ENCODE measurements around the gene ELL2.

Gene ELL2

GRCh38 chr5:95948631-95949030, 13.0 kb downstream of the ELL2 start:
- H3K27ac ChIP-seq = no peak overlapping the region
- TF ChIP-seq, protein P1, sequence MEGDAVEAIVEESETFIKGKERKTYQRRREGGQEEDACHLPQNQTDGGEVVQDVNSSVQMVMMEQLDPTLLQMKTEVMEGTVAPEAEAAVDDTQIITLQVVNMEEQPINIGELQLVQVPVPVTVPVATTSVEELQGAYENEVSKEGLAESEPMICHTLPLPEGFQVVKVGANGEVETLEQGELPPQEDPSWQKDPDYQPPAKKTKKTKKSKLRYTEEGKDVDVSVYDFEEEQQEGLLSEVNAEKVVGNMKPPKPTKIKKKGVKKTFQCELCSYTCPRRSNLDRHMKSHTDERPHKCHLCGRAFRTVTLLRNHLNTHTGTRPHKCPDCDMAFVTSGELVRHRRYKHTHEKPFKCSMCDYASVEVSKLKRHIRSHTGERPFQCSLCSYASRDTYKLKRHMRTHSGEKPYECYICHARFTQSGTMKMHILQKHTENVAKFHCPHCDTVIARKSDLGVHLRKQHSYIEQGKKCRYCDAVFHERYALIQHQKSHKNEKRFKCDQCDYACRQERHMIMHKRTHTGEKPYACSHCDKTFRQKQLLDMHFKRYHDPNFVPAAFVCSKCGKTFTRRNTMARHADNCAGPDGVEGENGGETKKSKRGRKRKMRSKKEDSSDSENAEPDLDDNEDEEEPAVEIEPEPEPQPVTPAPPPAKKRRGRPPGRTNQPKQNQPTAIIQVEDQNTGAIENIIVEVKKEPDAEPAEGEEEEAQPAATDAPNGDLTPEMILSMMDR (IDR thresholded peaks at IDR 0.05) = no peak
- DNase-seq (ENCODE audit: low spot score) = no peak
- H3K4me3 ChIP-seq = no peak overlapping the region

- Histone ChIP-seq H3K4me3 (no peak overlapping the region), H3K27ac (no peak overlapping the region)
- TF ChIP-seq, protein P1 (IDR thresholded peaks at IDR 0.05) = no peak
- DNase-seq (ENCODE audit: low spot score) = no peak
These were observed 15.2 kb downstream of the ELL2 start for GRCh38 chr5:95946451-95946850.

DNA sequence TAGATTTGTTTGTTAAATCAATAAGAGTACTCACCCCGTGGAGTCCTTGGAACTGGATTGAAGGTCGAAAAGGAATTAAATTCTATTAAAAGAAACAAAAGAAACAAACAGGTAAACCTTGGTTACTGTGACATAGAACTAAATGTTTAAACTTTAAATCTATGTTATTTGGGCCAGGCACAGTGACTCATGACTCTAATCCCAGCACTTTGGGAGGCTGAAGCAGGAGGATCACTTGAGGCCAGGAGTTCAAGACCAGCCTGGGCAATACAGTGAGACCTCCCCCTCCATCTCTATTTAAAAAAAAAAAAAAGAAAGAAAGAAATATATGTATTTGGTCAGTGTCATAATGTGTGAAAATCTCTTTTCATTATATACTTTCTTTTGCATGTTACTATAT, 18.7 kb downstream of the ELL2 start:
- no peak overlapping the region for H3K27ac ChIP-seq
- TF ChIP-seq, protein P1 (IDR thresholded peaks at IDR 0.05) = no peak
- DNase-seq (ENCODE audit: low spot score) = no peak

GRCh38 chr5:95942414-95942813, 19.2 kb downstream of the ELL2 start:
- TF ChIP-seq, protein P1 (IDR thresholded peaks at IDR 0.05) = no peak
- H3K4me3 ChIP-seq = no peak overlapping the region
- no peak for DNase-seq (ENCODE audit: low spot score)
- no peak overlapping the region for H3K27ac ChIP-seq

More for the DNA sequence above, 18.7 kb downstream of the ELL2 start:
- no peak overlapping the region for H3K4me3 ChIP-seq

GRCh38 chr5:95941756-95942155, 19.9 kb downstream of the ELL2 start:
- Histone ChIP-seq H3K27ac (no peak overlapping the region), H3K4me3 (no peak overlapping the region)
- TF ChIP-seq, protein P1 (IDR thresholded peaks at IDR 0.05) = no peak
- no peak for DNase-seq (ENCODE audit: low spot score)

GRCh38 chr5:95940758-95941682, 20.6 kb downstream of the ELL2 start:
- no peak for DNase-seq (ENCODE audit: low spot score)
- TF ChIP-seq, protein P1 (IDR thresholded peaks at IDR 0.05) = no peak
- Histone ChIP-seq H3K4me3 (no peak overlapping the region), H3K27ac (no peak overlapping the region)

DNA sequence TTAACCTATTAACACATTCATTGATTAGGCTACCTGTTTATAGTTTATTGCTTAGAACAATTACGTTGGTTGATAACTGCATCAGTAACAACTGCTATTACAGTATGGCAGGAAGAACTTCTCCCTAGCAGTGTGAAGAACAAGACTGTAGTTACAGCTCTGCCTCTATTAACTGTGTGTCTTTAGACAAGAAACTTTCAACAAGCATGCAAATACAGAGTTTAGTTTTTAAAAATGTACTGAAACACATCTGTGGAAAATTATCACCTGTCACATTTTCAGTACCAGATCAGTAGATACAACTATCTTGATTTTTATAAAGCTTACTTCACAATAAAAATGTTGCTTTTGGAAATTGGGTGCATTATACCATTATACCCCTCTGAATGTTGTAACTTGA, 22.2 kb downstream of the ELL2 start:
- no peak overlapping the region for H3K4me3 ChIP-seq
- H3K27ac ChIP-seq = no peak overlapping the region
- TF ChIP-seq, protein P1 (IDR thresholded peaks at IDR 0.05) = no peak
- DNase-seq (ENCODE audit: low spot score) = no peak

Measured in coronary artery (tissue), 2 donors.